ENCODE measurements around the gene C1QTNF12.

The C1QTNF12 gene

DNA sequence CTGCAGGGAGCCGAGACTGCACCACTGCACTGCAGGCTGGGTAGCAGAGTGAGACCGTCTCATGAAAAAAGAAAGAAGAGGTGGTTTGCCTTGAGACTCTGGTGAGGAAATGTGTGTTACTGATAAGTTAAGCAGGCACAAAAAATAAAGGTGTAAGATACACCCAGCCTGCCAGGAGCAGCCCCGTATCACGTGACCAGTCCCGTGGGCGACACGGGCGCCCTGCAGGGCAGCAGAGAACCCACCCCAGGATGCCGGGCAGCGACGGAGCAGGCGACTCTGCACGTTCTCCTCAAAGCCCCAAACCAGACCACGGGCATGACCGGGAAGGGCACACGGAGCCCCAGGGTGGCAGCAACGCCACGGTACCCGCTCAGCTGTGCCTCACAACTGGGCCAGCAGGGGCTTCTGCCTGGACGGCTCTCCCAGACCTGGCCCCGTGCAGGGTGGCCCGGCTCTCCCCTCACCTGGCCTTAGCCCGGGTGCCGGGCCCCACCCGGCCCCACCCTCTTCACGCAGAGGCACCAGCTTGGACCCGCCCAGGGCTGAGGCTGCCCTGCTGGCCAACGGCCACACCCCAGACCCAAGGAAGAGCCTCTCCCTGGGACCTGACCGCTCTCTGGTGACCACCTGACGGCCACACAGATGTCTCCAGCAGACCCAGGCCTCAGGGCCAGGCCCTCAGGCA lies 24.5 kb downstream of the C1QTNF12 start:
- Histone ChIP-seq H3K79me2 (ENCODE audit: insufficient read depth, low read length) (peaks cover 7% of the 10 kb centered on the region; the same call in 1 of the 2 replicates), H3F3A (ENCODE audit: insufficient read depth) (no peaks in the 10 kb centered on the region), H3K9me3 (ENCODE audit: insufficient read depth, low read length) (no peaks in the 10 kb centered on the region), H3K36me3 (ENCODE audit: low read length) (no peaks in the 10 kb centered on the region), H3K9ac (ENCODE audit: low read length) (no peak overlapping the region), H3K27ac (ENCODE audit: low read depth, low read length) (no peak overlapping the region), H2AFZ (ENCODE audit: low read depth, low read length, severe bottlenecking) (no peak overlapping the region), H3K4me2 (ENCODE audit: low read depth, low read length, poor library complexity, severe bottlenecking) (no peak overlapping the region), H4K20me1 (ENCODE audit: low read depth, low read length) (no peaks in the 10 kb centered on the region), H3K4me3 (ENCODE audit: insufficient read depth, low read length, poor library complexity, severe bottlenecking) (no peak overlapping the region), H3K9me2 (replicated peaks; ENCODE audit: insufficient read depth, low read length) (no peaks in the 10 kb centered on the region), H3K27me3 (ENCODE audit: low read length) (no peaks in the 10 kb centered on the region)
- TF ChIP-seq EZH2phosphoT487 (conservative IDR thresholded peaks at IDR 0.05; ENCODE audit: low read length) = no peak
- TF ChIP-seq, protein P1, sequence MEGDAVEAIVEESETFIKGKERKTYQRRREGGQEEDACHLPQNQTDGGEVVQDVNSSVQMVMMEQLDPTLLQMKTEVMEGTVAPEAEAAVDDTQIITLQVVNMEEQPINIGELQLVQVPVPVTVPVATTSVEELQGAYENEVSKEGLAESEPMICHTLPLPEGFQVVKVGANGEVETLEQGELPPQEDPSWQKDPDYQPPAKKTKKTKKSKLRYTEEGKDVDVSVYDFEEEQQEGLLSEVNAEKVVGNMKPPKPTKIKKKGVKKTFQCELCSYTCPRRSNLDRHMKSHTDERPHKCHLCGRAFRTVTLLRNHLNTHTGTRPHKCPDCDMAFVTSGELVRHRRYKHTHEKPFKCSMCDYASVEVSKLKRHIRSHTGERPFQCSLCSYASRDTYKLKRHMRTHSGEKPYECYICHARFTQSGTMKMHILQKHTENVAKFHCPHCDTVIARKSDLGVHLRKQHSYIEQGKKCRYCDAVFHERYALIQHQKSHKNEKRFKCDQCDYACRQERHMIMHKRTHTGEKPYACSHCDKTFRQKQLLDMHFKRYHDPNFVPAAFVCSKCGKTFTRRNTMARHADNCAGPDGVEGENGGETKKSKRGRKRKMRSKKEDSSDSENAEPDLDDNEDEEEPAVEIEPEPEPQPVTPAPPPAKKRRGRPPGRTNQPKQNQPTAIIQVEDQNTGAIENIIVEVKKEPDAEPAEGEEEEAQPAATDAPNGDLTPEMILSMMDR (IDR thresholded peaks at IDR 0.05; ENCODE audit: insufficient read depth, low read length, poor library complexity, severe bottlenecking) = no peak

- Histone ChIP-seq H3K9me2 (replicated peaks; ENCODE audit: insufficient read depth, low read length) (no peaks in the 10 kb centered on the region), H4K20me1 (ENCODE audit: low read depth, low read length) (no peaks in the 10 kb centered on the region), H3K27ac (ENCODE audit: low read depth, low read length) (no peak overlapping the region), H3K27me3 (ENCODE audit: low read length) (no peaks in the 10 kb centered on the region), H3K4me3 (ENCODE audit: insufficient read depth, low read length, poor library complexity, severe bottlenecking) (no peak overlapping the region), H3K9ac (ENCODE audit: low read length) (no peak overlapping the region), H3K36me3 (ENCODE audit: low read length) (no peaks in the 10 kb centered on the region), H3K9me3 (ENCODE audit: insufficient read depth, low read length) (no peaks in the 10 kb centered on the region), H2AFZ (ENCODE audit: low read depth, low read length, severe bottlenecking) (no peak overlapping the region), H3K4me2 (ENCODE audit: low read depth, low read length, poor library complexity, severe bottlenecking) (no peak overlapping the region), H3F3A (ENCODE audit: insufficient read depth) (no peaks in the 10 kb centered on the region), H3K79me2 (ENCODE audit: insufficient read depth, low read length) (peaks cover 7% of the 10 kb centered on the region; the same call in 1 of the 2 replicates)
- TF ChIP-seq, protein P1 (IDR thresholded peaks at IDR 0.05; ENCODE audit: insufficient read depth, low read length, poor library complexity, severe bottlenecking) = no peak
- no peak for TF ChIP-seq EZH2phosphoT487 (conservative IDR thresholded peaks at IDR 0.05; ENCODE audit: low read length)
These were observed 26.3 kb downstream of the C1QTNF12 start for GRCh38 chr1:1220197-1220596.

DNA sequence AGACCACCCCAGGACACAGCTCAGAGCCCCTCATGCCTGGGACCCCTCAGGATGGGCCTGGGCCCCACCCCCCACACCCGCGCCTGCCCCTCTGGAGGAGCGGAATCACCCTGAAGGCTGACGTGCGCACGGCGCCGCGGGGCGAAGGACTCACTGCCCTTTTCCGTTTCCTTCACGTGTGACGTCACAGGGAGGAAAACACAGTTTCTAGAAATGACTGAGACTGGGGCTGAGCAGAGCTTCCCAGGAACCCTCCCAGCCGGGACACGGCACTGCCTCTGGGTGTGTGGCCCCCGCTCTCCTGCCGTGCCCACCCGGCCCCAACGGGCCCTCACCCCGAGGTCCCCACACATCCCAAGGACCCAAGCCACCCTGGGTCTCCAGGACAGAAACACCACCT lies 27.2 kb downstream of the C1QTNF12 start:
- Histone ChIP-seq H3K9me2 (replicated peaks; ENCODE audit: insufficient read depth, low read length) (no peaks in the 10 kb centered on the region), H4K20me1 (ENCODE audit: low read depth, low read length) (no peaks in the 10 kb centered on the region), H3K9ac (ENCODE audit: low read length) (no peak overlapping the region), H2AFZ (ENCODE audit: low read depth, low read length, severe bottlenecking) (no peak overlapping the region), H3K4me2 (ENCODE audit: low read depth, low read length, poor library complexity, severe bottlenecking) (no peak overlapping the region), H3K79me2 (ENCODE audit: insufficient read depth, low read length) (no peaks in the 10 kb centered on the region), H3K27ac (ENCODE audit: low read depth, low read length) (no peak overlapping the region), H3F3A (ENCODE audit: insufficient read depth) (no peaks in the 10 kb centered on the region), H3K27me3 (ENCODE audit: low read length) (no peaks in the 10 kb centered on the region), H3K36me3 (ENCODE audit: low read length) (no peaks in the 10 kb centered on the region), H3K4me3 (ENCODE audit: insufficient read depth, low read length, poor library complexity, severe bottlenecking) (no peak overlapping the region), H3K9me3 (ENCODE audit: insufficient read depth, low read length) (no peaks in the 10 kb centered on the region)
- no peak for TF ChIP-seq EZH2phosphoT487 (conservative IDR thresholded peaks at IDR 0.05; ENCODE audit: low read length)
- TF ChIP-seq, protein P1 (IDR thresholded peaks at IDR 0.05; ENCODE audit: insufficient read depth, low read length, poor library complexity, severe bottlenecking) = no peak
